ENCODE measurements around the gene COL27A1.

The COL27A1 gene

DNA sequence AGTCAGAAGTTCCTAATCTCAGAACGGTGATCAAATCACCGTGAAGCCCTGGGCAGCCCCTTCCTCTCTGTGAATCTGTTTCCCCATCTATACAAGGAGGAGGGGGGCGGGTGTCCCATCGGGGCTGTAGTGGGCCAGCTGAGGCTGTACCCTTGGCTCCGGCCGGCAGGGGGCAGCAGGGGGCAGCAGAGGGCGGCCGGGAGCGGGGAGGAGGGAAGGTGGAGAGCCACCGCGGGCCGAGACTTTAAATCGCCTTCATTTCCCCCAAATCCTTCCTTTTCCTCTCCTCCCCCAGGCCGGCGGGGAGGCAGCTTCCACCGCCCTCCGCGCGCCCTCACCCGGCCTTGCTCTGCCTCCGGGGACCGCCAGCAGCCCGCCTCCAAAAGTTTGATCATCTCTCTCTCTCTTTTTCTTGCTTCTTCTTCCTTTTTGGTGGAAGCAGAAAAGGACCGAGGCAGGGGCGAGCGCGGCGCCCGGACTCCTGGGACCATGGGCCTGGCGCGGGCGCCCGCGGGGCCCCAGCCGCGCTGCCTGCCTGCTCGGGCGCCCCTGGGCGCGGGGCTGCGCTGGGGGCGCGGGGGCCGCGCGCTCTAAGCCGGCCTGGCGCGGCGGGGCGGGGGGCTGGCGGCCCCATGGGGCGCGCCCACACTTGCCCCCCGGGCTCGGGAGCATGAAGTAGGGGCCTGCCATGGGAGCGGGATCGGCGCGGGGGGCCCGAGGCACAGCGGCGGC lies at the start of gene COL27A1:
Gene COL27A1, plus strand, starts transcription at position 275 of the 732 bp plus-strand sequence. Its CDS starts 414 bp downstream, at position 689.
- peak; percentile 97 for DNase-seq (ENCODE audit: low spot score)

DNA sequence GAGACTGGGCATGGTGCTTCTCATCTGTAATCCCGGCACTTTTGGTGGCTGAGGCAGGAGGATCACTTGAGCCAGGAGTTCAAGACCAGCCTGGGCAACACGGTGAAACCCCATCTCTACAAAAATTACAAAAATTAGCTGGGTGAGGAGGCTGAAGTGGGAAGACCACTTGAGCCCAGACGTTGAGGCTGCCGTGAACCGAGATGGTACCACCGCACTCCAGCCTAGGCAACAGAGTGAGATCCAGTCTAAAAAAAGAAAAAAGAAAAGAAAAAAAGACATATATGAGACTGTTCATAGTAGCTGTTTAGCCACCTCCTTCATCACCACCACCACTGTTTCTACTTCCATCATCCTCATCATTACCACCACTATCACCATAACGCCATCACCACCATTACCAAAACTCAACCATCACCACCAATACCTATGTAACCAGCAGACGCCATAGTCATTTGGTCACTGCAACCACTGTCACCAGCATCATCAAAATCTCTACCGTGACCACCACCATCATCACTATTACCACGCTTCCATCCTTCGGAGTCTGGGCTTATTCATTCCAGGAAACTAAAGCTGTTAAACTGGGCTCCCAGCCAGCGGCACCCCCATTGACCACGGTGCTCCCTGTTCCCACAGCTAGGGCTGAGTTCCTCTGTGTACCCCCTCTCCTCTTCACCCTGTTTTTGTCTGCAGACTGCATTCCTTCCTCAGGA lies 47.9 kb upstream of the COL27A1 start:
- DNase-seq (ENCODE audit: low spot score), result no peak

DNA sequence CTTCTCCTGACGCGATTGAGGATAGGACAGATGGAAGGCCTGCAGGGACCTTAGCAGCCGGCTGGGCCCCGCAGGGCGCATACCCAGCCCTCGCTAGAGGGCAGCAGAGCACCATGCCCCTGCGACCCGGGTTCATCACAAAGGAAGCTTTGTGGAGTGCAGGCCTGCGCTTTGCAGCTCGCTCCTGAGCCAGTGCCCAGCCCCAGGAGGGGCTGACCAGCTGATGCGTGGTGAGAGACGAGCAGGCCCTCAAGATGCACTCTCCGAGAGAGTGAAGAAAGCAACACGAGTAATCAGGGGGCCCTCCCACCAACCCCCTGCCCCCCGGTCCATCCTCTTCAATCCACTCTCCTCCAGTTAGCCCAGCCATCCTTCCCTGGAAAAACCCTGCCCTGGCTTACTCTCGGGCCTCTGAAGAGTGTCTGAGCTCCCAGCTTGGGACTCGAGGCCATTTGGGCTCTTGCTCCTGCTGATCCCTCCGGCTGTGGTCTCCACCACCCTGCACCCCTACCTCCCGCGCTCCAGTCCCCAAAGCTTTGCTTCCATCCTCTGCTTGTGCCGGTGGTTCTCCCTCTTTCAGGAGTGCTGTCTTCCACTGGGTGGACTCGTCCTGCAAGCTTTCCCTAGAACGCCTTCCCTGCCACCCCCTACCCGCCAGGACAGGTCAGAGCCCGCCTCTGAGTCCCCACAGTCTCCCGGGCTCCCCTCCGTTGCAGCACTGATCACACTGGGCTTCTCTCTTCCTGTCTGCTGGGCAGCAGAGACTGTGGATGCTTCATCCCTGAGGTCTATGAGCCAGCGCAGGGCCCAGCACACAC lies 47.1 kb upstream of the COL27A1 start:
- DNase-seq (ENCODE audit: low spot score), result peak; percentile 94

DNA sequence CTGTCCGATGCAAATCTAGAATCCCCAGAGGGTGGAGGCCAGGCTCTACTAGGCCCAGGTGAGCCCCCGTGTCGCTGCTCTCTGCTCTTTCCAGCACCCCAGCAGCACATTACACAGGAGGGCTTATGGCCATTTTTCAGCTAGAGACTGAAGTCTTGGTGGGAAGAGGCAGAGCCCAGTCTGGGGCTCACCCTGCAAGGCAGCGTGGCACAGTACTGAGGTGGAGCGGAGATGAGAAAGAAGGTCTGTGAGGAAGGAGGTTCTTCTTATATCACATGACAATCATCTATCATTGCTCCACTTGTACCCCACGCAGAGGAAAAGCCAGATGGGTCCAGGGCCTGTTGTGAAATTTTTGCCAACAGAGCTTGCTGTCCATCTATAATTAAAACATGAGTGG lies 46.2 kb upstream of the COL27A1 start:
- DNase-seq (ENCODE audit: low spot score), result no peak

DNA sequence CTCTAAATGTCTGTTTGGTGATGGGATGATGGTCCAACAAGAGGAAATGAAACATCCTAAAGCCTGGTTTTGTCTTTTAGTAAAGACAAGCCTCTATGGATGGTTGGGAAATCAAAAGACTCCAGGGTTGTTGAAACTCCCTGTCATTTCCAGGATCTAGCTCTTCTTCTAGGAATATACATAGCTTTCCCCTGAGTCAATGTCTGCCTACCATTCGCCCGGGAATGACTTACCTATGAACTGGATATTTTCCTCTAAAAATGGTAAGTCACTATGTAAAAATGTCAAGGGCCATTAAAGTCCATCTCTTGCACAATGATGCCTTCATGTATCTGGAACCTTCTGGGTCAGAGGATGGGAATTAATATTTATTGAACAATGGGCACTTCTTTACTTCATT lies 45.2 kb upstream of the COL27A1 start:
- DNase-seq (ENCODE audit: low spot score), result peak; percentile 82

DNA sequence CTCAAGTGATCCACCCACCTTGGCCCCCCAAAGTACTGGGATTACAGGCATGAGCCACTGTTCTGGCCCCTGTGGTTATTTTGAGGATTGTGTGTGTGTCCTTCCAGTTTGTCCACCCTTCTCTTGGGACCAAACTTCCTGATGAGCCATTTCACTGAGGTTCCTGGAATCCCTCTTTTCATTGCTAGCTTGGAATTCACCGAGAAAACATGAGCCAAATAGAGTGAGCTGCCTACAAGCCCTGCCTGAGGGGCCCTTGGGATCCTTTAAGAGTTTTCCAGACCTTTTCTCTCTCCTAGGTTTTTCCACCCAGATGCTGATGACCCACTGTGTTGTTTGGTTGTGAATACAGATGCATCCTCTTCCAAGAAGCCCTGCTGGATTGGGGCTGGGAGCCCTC lies 43.0 kb upstream of the COL27A1 start:
- peak; percentile 46 for DNase-seq (ENCODE audit: low spot score)

DNA sequence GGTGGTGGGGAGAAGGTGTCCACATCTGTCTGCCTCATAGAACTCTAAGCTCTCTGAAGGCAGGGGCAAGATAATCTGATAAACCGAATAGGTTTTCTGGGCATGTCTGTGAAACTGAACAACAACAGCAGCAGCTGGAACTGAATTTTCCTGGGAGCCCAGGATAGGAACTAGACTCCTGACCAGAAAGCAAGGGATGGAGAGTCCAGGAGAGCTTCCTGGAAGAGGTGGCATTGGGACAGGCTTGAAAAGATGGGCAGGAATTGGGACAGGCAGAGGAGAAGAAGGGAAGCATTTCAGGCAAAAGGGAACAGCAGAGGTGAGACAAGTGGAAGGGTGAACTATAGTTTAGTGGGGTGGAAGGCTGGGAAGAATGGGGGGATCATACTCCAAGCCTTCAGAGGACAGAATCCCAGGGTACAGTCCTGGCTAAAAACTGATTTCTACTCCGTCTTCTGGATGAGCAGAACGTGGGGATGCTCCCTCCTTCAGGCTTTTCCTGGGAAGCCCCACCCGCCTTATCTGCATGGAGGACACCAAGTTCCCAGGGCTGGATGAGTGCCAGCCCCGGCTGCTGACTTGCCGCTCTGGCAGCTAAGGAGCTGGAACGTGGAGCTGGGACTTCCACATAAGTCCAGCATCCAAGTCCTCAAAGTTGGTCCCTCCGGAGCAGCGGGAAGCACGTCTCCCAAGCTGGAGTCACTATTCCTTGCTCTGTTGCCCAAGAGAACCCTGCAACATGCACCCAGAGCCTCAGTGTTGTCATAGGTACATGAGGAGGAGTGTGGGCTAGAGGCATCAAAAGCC lies 42.4 kb upstream of the COL27A1 start:
- DNase-seq (ENCODE audit: low spot score), result peak; percentile 69

DNA sequence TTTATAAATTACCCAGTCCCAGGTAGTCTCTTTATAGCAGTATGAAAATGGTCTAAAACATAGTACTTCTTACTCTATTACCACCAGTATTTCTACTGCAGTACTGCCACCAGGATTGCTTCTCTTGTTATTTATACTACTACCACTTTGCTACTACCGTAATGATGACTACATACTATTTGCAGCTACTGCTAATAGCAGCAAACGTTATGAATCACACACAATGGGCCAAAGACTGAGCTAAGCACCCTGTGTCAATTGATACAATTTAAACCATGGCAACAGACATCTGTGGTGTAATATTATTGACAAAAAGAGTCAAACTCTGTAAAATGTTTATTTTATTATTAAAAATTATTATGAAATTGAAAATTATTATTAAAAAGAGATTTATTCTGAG lies 41.0 kb upstream of the COL27A1 start:
- DNase-seq (ENCODE audit: low spot score), result no peak

DNA sequence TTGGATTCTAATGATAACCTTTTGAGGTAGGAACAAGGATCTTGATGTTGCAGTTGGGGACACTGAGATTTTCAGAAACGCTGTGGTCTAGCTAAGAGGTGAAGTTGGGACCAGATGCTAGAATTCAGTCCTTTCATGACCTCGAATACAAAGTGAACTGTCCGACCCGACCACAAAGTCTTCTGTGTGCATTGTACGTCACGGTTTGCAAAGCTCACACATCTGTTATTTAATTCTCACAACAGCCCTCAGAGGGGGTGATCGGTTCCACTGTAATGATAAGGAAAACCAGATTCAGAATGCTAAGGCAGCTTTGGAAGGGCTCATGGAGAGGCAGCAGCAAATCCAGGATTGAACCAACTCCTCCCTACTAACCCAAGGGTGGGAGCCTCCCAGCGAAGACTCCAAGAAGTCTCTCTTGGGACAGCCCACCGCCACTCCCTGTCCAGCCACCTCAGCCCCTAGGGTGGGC lies 39.6 kb upstream of the COL27A1 start:
- DNase-seq (ENCODE audit: low spot score), result no peak

DNA sequence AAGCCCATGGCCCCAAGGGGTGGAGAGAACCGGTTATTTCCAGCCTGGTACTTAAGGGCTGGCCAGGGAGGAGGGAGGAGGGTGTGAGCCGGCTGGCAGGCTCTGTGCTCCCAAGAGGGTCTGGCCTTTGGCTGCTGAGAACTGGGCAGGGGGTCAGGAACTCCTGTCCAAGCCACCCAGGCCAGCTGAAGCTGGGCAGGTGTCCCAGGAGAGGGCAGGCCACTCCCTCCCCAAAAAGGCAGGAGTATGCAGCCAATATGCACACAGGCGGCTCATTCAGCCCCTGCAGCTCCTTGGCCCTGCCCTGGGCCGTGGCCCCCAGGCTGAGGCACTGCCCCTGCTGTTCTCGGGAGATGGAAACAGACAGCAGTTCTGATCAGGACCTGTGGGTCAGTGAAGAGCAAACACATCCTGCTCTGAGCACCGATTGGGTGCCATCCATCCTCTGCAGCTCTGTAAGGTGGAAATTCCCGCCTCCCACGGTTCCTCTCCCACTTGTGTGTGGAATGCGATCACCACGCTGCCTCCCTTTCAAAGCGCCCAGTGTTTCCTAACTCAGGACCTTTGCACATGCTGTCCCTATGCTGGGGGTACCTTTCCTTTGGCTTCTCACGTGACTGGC lies 39.1 kb upstream of the COL27A1 start:
- DNase-seq (ENCODE audit: low spot score), result no peak

DNA sequence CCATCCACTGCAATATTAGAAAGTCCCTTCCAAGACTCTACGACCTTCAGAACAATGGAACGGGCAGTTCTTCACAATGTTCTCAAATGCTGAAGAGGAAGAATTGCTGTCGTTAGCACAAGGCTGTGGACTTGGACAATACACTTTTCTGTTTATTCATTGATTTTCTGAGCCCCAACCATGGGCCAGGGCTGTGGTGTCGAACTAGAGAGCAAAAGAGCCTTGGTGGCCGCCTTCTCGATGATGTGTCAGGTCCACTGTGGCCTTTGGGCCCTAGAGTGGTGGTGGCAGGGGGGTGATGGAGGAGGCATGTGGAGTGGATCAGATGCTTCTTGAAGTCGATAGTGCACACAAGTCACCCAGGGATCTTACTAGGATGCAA lies 37.7 kb upstream of the COL27A1 start:
- no peak for DNase-seq (ENCODE audit: low spot score)

DNA sequence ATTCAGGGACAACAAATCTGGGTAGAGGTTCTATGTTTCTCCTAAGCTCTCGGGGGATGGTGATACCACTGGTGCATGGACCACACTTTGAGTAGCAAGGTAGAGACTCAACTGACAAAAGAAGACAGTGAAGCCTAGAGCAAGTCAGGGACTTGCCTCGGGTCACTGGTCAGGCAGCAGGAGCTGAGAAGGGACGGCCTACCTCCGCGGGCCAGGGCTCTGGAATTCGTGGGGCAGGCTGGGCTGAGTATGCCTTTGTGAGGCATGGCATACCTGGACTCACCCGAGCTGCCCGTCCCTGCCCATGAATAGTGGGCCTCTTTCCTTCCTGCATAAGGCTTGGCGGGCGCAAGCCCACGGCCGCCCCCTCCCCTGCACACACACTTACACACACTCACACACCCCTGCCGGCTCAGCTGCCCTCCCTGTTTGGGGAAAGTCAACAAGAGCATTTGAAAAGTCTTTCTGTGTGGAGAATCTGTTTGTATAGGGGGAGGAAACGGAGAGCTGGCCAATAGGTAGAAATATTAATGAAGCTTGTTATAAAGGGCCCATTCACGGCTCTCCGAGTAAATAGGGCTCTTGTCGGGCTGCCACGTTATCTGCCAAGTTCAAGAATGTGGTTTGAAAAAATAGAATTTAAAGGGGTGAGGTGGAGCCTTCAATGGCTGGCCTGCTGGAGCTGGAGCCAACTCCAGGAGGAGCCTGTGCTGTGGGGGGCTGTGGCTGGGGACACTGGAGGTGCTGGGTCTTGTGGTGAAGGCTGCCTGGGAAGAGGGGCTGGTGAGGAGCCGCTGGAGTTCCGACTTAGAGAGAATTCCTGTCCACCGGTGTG lies 37.1 kb upstream of the COL27A1 start:
- no peak for DNase-seq (ENCODE audit: low spot score)

DNA sequence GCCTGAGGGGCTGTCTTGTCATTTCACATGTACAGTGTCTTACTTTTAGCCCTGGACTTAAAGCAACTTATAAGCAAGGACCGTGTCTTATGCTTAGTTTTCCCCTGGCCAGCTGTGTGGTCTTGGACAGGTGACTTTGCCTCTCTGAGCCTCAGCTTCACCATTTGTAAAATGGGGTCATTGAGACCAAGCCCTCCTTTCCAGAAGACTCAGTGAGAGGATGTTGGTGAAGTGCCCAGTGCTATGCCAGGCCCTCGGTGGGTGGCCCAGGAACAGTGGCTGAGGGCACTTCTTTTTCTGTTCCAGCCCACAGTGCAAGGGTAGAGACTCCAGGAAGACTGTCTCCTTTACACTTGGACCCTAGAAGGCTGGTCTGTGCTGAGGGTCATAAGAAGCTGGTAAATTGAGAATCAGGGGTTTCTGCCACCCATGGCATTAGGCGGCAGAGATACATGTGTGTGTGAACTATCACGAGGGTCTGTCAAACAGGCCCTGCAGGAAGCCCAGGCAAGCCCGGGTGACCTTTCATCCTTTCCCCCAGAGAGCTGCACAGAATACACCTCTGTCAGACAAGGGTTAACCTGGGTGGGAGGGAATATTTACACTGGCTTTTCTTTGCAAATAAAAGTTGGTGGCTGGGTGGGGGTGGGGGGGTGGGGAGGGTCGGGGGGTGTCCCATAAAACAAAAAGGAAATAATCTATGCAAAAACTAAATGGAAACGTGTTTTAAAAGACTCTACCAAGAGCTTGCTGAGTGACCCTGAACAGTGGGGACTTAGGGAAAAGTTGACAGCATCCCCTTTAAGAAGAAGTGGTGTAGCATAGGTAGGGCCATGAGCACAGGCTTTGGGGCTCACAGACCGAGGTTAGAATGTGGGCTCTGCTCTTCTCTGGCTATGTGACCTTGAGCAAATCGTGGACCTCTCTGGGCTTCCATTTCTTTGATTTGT lies 35.8 kb upstream of the COL27A1 start:
- DNase-seq (ENCODE audit: low spot score), result no peak

DNA sequence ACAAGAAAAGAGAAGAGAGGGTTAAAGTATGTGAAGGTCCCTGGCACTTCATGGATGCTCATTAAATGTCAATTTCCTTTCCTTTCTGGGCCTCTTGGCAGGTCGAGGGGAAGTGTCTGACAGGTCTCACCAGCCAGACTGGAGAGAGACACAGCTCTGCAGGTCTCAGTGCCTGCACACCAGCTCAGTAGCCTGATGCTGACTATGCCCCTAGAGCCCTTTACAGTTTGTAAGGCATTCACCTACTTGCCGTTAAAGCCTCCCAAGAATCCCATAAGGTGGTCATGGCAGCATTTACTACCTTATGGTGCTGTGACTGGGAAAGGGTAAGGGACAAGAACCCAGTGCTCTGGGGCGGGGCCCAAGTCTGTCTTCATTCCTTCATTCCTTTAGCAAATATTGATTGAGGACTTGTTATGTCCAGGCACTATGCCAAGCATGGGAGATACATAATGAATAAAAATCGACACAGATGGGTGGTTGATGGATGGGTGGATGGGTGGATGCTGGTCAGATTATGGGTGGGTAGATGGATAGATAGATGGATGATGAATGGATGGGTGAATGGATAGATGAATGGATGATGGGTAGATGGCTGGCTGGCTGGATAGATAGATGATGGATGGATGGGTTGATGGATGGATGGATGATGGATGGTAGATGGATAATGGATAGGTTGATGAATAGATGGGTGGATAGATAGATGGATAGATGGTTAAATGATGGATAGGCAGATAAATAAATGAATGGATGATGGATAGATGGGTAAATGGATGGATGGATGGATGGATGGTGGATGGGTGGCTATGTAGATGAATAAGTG lies 34.9 kb upstream of the COL27A1 start:
- DNase-seq (ENCODE audit: low spot score), result no peak

DNA sequence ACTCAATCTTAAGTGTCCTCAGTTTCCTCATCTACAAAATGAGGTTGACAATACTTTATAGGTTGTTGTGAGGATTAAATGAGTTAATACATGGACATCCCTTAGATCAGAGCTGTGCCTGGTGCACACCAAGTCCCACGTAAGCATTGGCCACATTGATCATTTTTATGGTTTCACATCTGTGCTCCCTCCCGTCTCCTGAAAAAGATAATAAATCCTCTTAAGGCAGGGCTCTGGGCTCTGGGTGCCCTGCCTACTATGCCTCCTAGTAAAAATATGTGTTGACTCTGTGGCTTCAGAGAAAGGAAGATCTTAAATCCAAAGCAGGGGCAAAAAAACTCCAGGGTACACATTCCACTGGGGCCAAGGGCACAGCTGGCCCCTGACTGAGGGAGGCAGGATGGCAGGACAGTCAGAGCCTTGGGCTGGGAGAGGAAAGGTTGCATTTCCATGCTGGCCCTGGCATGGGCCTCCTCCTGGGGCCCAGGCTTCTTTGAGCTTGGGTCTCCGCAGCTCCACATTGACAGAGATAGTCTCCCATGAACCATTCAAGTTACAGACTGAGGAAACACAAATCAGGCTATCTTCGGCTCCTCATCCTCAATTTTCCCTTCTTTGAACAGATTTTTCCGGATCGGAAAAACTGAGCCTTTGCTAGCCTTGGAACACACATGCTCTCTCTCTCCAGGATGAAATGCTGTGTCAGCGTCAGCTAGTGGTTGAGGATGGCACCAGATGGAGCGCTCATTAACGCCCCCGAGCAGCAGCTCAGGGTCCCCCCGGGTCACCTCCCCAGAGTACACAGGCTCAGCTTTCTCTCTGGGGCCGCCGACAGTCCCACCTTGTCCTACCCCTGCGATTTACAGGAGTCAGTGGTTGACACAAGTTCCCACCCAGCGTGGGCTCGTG lies 33.9 kb upstream of the COL27A1 start:
- DNase-seq (ENCODE audit: low spot score), result no peak

DNA sequence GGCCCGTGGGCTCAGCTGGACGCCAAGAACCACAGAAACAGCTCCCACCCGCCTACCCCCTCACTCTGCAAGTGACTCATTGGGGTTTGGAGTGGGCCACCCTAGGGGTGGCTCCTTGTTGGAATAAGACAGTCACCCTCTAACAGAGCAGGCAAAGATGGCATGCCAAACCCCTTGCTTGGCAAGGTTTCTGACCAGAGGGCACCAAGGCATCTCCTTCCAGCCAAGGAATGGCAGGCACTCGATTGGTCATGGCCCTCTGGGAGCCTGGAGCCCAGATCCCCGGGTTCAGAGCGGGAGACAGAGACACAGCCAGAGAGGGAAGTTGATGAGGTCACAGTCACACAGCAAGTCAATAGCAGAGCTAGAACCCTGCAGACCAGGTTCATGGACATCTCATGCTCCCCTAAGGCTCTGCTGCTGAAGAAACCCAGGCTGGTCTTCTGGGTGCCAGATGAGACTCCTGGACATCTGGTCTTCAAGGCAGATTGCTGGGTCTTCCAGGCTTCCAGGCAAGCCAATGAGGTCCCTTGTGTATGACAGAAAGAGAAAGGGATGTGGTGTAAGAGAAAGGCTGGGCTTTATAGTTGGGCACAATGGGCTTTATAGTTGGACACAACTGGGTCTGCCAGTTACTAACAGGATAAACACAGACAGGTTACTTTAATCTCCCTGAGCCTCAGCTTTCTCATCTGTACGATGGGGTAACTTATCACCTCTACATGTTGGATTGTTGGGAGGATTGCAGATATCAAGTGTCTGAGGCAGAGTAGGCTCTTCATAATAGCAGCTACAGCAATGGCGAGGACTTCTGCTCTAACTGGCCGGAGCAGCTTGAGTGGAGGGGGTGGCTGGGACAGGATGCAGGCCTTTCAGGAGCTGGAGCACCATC lies 33.0 kb upstream of the COL27A1 start:
- no peak for DNase-seq (ENCODE audit: low spot score)
